Measurements from ENCODE around the gene PARP8. TPM values are rescaled to one million over a fixed set of nuclear protein-coding genes. Genes with fewer than 3 reads are reported as not detected.

The PARP8 gene
- total and polyA plus RNA-seq, 10 donors = 14.8 to 137 (median 95.9) TPM

DNA sequence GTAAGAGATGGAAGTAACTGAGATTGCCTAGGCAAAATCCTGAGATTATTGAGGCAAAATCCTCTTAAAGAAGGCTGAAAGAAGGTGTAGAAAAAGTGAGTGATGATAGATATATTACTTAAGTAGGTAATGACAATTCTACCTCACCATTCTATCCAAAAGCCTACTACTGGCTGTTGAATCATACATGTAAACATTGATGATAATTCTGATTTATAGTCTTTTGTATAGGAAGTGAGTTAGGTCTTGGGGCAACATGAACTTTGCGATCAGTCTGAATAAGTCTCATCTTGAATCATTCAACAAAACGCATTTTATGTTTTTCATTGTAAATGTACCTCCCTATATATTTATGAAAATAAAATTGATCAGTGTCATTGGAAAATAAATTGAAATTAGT lies 99.6 kb downstream of the PARP8 start:
- no peak overlapping the region for H3K4me3 ChIP-seq
- 96 to 98% (median 96%) methylated on average over 2 of the region's 2 CpGs for WGBS, 5 donors

DNA sequence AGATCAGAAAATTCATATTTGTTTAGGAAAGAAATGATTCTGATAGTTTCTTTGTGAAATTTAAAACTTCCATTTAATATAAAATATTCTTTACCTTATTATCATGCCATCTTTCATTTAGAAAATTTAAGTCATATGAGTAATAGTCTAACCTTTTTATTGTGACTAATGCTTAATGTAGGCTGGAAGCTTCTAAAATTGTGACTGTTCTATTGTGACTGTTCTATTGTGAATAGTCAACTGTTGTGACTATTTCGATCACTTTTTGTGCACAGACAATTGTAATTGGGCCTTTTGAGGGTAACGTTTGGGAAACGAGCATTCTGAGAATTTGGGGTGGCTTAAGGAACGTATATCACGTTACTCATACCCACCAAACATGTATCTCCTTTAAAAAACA lies 100.0 kb downstream of the PARP8 start:
- Histone ChIP-seq H3K4me1 (peaks cover 0 to 24% (median 0%) of the 10 kb centered on the region in 6 donors), H3K27ac (no peak overlapping the region), H3K36me3 (peaks cover 0 to 92% (median 33%) of the 10 kb centered on the region in 6 donors), H3K4me3 (no peak overlapping the region), H3K9me3 (no peaks in the 10 kb centered on the region), H3K27me3 (replicated peaks in 1 of 7) (no peaks in the 10 kb centered on the region)
- intact Hi-C loops (cut with DNase I; ENCODE audit: low total_unique reads) = no loop called here
- TF ChIP-seq, protein P1, sequence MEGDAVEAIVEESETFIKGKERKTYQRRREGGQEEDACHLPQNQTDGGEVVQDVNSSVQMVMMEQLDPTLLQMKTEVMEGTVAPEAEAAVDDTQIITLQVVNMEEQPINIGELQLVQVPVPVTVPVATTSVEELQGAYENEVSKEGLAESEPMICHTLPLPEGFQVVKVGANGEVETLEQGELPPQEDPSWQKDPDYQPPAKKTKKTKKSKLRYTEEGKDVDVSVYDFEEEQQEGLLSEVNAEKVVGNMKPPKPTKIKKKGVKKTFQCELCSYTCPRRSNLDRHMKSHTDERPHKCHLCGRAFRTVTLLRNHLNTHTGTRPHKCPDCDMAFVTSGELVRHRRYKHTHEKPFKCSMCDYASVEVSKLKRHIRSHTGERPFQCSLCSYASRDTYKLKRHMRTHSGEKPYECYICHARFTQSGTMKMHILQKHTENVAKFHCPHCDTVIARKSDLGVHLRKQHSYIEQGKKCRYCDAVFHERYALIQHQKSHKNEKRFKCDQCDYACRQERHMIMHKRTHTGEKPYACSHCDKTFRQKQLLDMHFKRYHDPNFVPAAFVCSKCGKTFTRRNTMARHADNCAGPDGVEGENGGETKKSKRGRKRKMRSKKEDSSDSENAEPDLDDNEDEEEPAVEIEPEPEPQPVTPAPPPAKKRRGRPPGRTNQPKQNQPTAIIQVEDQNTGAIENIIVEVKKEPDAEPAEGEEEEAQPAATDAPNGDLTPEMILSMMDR (IDR thresholded peaks at IDR 0.05 in 8 of 11, conservative IDR thresholded peaks at IDR 0.05 in 3 of 11) = no peak
- TF ChIP-seq POLR2A (IDR thresholded peaks at IDR 0.05) (no peak), POLR2AphosphoS5 (IDR thresholded peaks at IDR 0.05) (no peak)
- no peak for DNase-seq
- WGBS, 5 donors = 77 to 98% (median 92%) methylated on average over 5 of the region's 5 CpGs

More for the DNA sequence above, 99.6 kb downstream of the PARP8 start:
- Histone ChIP-seq H3K27ac (no peak overlapping the region), H3K4me1 (peaks cover 0 to 25% (median 0%) of the 10 kb centered on the region in 6 donors), H3K27me3 (replicated peaks in 1 of 7) (no peaks in the 10 kb centered on the region), H3K9me3 (no peaks in the 10 kb centered on the region), H3K36me3 (peaks cover 0 to 92% (median 33%) of the 10 kb centered on the region in 6 donors)
- intact Hi-C loops (cut with DNase I; ENCODE audit: low total_unique reads) = no loop called here
- no peak for DNase-seq
- no peak for TF ChIP-seq POLR2A (IDR thresholded peaks at IDR 0.05)
- TF ChIP-seq POLR2AphosphoS5 (IDR thresholded peaks at IDR 0.05) = no peak
- TF ChIP-seq, protein P1 (IDR thresholded peaks at IDR 0.05 in 8 of 11, conservative IDR thresholded peaks at IDR 0.05 in 3 of 11) = no peak

DNA sequence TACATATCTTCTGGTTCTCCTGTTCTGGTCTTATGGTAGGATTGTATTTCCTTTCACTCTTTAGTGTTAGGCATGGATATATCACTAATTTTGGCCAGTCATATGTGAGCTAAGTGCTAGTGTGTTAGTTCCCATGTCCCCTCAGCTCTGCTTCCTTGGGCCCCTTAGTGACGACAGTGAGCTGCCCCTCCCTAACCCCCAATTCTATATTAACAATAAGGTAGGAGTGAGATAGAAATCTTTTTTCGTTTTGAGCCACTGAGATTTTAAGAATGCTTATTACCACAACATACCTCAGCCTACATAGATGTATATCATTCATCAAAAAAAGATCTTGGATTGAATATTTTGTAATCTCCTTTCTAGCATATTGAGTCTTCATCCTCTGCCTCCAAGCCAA lies 100.5 kb downstream of the PARP8 start:
- no peak overlapping the region for H3K27ac ChIP-seq
- DNase-seq = no peak
- H3K9me3 ChIP-seq = no peaks in the 10 kb centered on the region
- H3K4me3 ChIP-seq = no peak overlapping the region
- no peak for TF ChIP-seq POLR2A (IDR thresholded peaks at IDR 0.05)
- no peaks in the 10 kb centered on the region for H3K27me3 ChIP-seq (replicated peaks in 1 of 7)
- H3K36me3 ChIP-seq = peaks cover 0 to 92% (median 33%) of the 10 kb centered on the region in 6 donors
- intact Hi-C loops (cut with DNase I; ENCODE audit: low total_unique reads) = no loop called here
- WGBS, 5 donors = 77 to 89% (median 86%) methylated on average over 2 of the region's 2 CpGs
- H3K4me1 ChIP-seq = peaks cover 0 to 24% (median 0%) of the 10 kb centered on the region in 6 donors

DNA sequence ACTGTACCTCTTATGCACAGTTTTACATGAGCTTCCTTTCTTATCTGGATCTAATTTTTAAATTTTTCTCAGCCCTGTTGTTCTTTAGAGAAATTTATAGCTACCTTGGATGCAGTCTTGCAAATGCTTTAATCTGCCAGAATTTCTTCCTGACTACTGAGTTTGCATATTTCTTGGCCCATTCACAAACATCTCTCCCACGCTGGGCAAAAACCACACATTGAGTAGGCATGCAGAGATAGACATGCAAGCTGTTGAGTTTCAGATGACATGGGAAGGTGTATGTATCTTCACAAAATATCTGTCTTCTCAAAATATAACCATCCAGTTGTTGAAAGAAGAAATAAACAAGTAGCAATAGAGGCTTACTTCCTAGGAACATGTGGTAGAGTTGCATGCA lies 101.2 kb downstream of the PARP8 start:
- peaks cover 0 to 92% (median 32%) of the 10 kb centered on the region in 6 donors for H3K36me3 ChIP-seq
- peaks cover 0 to 24% (median 0%) of the 10 kb centered on the region in 6 donors for H3K4me1 ChIP-seq
- peaks cover 0 to 3% (median 0%) of the 10 kb centered on the region in 8 donors for H3K9me3 ChIP-seq
- no peaks in the 10 kb centered on the region for H3K27me3 ChIP-seq (replicated peaks in 1 of 7)
- H3K27ac ChIP-seq = no peak overlapping the region
- DNase-seq = no peak
- 69 to 85% (median 72%) methylated on average over 1 of the region's 1 CpG for WGBS, 5 donors
- no peak overlapping the region for H3K4me3 ChIP-seq
- intact Hi-C loops (cut with DNase I; ENCODE audit: low total_unique reads) = no loop called here
- TF ChIP-seq POLR2AphosphoS5 (IDR thresholded peaks at IDR 0.05) (no peak), POLR2A (IDR thresholded peaks at IDR 0.05) (no peak)
- TF ChIP-seq, protein P1 (IDR thresholded peaks at IDR 0.05 in 8 of 11, conservative IDR thresholded peaks at IDR 0.05 in 3 of 11) = no peak

All from spleen (tissue), 11 donors.